Motor neuron (in vitro differentiated cells): ENCODE measurements around the gene ZNF689. TPM values are rescaled to one million over a fixed set of nuclear protein-coding genes. Genes with fewer than 3 reads are reported as not detected.
"Not testable (repeated sequence)": the region's sequence is repeated elsewhere in the genome, so short reads cannot be mapped to it uniquely, and the experiment has no call there.

ENCODE experiments used
- ATAC-seq, 8 experiments: fragments of 200-7000 bp; cut with Tn5 transposase; replicated peaks in 6 of 8; 2 replicates each; pipeline ENCODE4 v1.8.0; 2021; ENCODE audit warnings: mild to moderate bottlenecking in 8 of 8, moderate library complexity in 8 of 8
- H3K27ac ChIP-seq, 2 donors: fragments of 250-450 bp; sonication (Bioruptor Pico); 2 replicates each; pipeline ENCODE4 v1.9.0; 2021; ENCODE audit warnings: antibody characterized with exemption in 2 of 2, mild to moderate bottlenecking in 2 of 2, moderate library complexity in 1 of 2
- H3K4me1 ChIP-seq, 2 donors: fragments of 250-450 bp; sonication (Bioruptor Pico); replicated peaks in 1 of 2; 2 replicates each; pipeline ENCODE4 v1.6.1; 2021; ENCODE audit warnings: antibody characterized with exemption in 2 of 2, mild to moderate bottlenecking in 2 of 2, moderate library complexity in 1 of 2
- H3K4me3 ChIP-seq, 5 donors: fragments of 250-450 bp; sonication (Bioruptor Pico); 2 replicates each; pipeline ENCODE4 v1.9.0; 2021; ENCODE audit warnings: antibody characterized with exemption in 5 of 5, mild to moderate bottlenecking in 5 of 5, moderate library complexity in 4 of 5
- WGBS, 10 experiments: fragments of 450-650 bp; shearing (Covaris generic); methylation state at CpG; one replicate each; pipeline ENCODE4 v1.0.0; 2022; 5-methylcytosine and 5-hydroxymethylcytosine counted together
- in situ Hi-C, 9 experiments: fragments of 400-800 bp; cut with MboI; loops; one replicate each; pipeline ENCODE4 v1.15.0; 2021; ENCODE audit warnings: low sequenced_read_pairs in 9 of 9, low pct_unique_long_range_greater_than_20kb in 2 of 9; ENCODE audit not compliant: unreplicated experiment in 9 of 9
- total RNA-seq, 8 experiments: library from RNA; unstranded; fragments of 300-600 nt; gene quantifications; 2 replicates each; pipeline versions ENCODE4 v1.2.3 to v1.2.4, GENCODE V29; 2022

The ZNF689 gene
- total RNA-seq, 8 experiments from 2014 or later: 6.0 to 18.7 (median 10.1) TPM

DNA sequence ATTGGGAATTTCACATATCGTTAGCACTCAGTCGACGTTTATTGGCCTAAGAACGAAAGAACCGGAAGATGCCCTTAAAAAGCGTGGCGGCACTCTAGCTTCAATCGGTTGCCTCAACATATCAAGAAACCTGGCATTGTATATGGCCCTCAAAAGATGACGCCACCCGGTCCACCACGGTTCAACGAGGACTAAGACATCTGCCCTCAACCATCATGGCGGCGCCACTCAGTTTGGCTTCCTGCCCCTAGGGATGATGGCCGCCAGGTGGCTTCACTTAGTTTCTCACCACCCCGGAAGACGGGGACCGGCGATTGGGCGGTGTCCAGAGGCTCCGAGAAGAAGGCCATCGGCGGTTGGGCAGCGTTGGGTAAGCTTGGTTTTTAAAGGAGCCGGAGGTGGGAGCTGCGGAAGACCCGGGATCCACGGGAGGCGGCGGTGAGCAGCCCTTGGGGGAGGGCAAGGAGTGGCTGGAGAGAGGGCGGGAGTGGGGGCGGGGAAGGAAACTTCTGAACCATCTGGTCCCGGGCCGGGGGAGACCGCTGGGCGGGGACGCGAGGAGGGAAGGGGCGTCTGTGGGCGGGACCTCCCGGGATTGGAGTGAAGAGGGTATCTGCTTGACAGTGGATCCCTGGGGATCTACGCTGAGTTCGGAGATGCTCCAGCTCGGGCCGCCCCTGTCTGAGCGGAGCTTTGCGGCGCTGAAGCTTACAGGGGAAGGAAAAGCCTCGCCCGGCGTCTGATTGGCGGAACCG, 40.4 kb upstream of the ZNF689 start, which contains the start of gene PRR14:
PRR14 (plus strand) TSS at position 592 of the 755 bp plus-strand sequence. CDS start 686 bp downstream, outside the sequence.
- 0 to 36% (median 21%) methylated on average over 1 to 16 of the region's 53 CpGs; no CpG with 5 or more reads in 4 of the 10 experiments for WGBS, 10 experiments
- in situ Hi-C loops: no loop called here
- Histone ChIP-seq H3K4me1 (peaks cover 11 to 13% of the 10 kb centered on the region in 2 donors), H3K27ac (peak within 1 kb of the TSS; percentile 90 to 92), H3K4me3 (peak within 1 kb of the TSS; percentile 60 to 78 (median 69))
- ATAC-seq: peak; percentile 83 to 93 (median 92)

DNA sequence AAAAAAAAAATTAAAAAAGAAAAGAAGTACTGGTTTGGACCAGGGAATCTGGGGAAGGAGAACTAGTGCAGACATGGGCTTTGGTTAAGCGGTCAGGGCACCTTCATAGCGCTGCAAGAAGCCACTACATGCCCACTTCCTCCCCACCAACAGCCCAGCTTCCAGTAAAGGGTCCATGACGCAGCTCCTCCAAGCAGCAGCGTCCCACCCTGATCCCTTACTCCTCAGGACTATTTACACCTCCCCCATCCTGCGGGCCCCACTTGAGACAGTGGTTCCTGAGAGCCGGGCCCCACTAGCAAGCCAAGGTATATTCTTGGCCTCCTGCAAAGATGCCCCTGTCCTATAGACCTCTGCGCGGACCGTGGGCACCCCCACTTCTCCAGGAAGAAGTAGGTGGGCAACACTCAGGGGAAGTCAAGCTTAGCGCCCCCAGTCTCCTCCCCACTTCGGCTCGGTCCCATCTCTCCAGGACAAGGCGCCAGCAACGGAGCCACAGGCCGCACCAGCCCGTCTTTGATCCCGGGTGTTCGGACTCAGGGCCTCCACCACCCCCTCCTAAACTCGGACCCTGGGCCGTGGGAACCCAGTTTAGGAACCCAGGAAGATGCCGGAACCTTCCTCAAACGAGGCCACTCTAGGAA, 39.7 kb upstream of the ZNF689 start:
- peak overlapping the region; percentile 86 to 90 for H3K27ac ChIP-seq
- peaks cover 11 to 13% of the 10 kb centered on the region in 2 donors for H3K4me1 ChIP-seq
- in situ Hi-C loops: loop anchor here in 5 of 9 experiments (25.0 kb wide), 2 partner anchors 213 to 563 kb away; partner anchors contain the start of genes DCTPP1 (in 5 of the 5), SEPHS2 (in 5 of the 5), PPP4C (in 1 of the 5) and TBX6 (in 1 of the 5)
- 24 to 92% (median 78%) methylated on average over 1 to 14 of the region's 22 CpGs; no CpG with 5 or more reads in 1 of the 10 experiments for WGBS, 10 experiments
- H3K4me3 ChIP-seq: peak overlapping the region in 2 of 5 donors; percentile 2 to 60
- no peak for ATAC-seq

DNA sequence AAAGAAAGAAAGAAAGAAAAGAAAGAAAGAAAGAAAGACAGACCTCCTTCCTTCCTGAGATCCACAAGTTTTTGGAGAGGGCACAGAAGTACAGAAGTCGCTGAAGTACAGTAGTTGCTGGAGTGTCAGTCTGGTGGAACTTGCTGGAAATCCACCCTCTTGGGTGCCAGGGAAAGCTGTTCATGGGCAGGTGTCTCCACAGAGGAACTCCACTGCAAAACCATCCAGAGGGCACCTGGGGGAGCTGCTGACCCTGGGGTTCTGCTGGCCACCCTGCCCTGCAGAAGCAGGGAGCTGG, 37.0 kb upstream of the ZNF689 start:
- no peak overlapping the region for H3K27ac ChIP-seq
- in situ Hi-C loops: loop anchor here in 5 of 9 experiments (25.0 kb wide), 2 partner anchors 210 to 560 kb away; partner anchors contain the start of genes DCTPP1 (in 5 of the 5), SEPHS2 (in 5 of the 5), PPP4C (in 1 of the 5) and TBX6 (in 1 of the 5)
- no peak overlapping the region for H3K4me3 ChIP-seq
- no peak for ATAC-seq
- H3K4me1 ChIP-seq: peaks cover 7 to 8% of the 10 kb centered on the region in 2 donors
- WGBS, 10 experiments: 0 to 90% (median 58%) methylated on average over 1 of the region's 1 CpG; no CpG with 5 or more reads in 4 of the 10 experiments

DNA sequence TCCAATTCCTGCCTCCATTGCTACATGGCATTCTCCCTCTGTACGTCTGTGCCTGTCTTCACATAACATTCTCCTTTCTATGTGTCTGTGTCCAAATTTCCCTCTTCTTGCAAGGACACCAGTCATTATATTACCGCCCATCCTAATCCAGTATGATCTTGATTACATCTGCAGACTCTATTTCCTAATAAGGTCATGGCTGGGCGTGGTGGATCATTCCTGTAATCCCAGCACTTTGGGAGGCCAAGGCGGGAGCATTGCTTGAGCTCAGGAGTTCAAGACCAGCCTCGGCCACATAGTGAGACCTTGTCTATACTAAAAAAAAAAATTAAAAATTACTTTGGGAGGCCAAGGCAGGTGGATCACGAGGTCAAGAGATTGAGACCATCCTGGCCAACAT, 35.5 kb upstream of the ZNF689 start:
- H3K4me1 ChIP-seq: peaks cover 4 to 5% of the 10 kb centered on the region in 2 donors
- no peak overlapping the region for H3K27ac ChIP-seq
- H3K4me3 ChIP-seq: no peak overlapping the region
- no peak for ATAC-seq
- 17 to 80% (median 47%) methylated on average over 1 to 6 of the region's 6 CpGs; no CpG with 5 or more reads in 1 of the 10 experiments for WGBS, 10 experiments
- in situ Hi-C loops: loop anchor here in 5 of 9 experiments (25.0 kb wide), 2 partner anchors 208 to 558 kb away; partner anchors contain the start of genes DCTPP1 (in 5 of the 5), SEPHS2 (in 5 of the 5), PPP4C (in 1 of the 5) and TBX6 (in 1 of the 5)

DNA sequence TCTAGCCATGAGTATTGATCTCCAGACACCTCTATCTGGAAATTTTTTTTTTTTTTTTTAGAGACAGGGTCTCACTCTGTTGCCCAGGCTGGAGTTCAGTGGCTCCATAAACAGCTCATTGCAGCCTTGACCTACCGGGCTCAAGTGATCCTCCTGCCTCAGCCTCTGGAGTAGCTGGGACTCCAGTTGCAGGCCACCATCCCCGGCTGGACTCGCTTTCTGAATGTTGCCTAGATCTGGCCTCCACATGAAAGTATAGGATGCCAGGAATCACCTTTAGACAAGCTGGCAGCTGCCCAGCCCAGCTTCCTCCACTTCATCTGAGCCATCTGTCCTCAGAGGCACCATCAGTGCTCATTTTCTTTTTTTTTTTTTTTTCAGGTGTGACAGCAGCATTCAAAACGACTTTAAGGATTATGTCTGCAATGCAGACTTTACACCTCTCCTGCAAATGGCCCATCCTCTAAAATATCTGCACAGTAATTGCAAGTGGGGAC, 34.2 kb upstream of the ZNF689 start:
- H3K4me1 ChIP-seq: no peaks in the 10 kb centered on the region
- no peak overlapping the region for H3K4me3 ChIP-seq
- in situ Hi-C loops: loop anchor here in 5 of 9 experiments (25.0 kb wide), 2 partner anchors 207 to 557 kb away; partner anchors contain the start of genes DCTPP1 (in 5 of the 5), SEPHS2 (in 5 of the 5), PPP4C (in 1 of the 5) and TBX6 (in 1 of the 5)
- 0 to 73% (median 54%) methylated on average over 1 to 4 of the region's 4 CpGs; no CpG with 5 or more reads in 1 of the 10 experiments for WGBS, 10 experiments
- H3K27ac ChIP-seq: no peak overlapping the region
- ATAC-seq: no peak

DNA sequence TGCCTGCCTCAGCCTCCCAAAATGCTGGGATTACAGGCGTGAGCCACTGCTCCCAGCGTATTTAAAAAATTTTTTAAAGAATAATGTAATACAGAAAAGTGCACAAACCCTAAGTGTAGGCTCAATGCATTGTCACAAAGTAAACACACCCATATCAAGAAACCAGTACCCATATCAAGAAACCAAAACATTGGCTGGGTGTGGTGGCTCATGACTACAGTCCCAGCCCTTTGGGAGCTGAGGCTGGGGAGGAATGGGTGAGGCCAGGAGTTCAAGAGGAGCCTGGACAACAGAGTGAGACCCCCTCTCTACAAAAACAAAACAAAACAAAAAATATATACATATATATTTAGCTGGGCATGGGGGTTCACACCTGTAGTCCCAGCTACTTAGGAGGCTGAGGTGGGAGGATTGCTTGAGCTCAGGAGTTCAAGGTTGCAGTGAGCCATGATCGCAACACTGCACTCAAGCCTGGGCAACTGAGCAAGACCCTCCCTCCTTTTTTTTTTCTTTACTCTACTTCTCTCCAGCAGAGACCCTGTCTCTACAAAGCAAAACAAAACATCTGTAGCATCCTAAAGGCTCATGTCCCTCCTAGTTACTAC, 31.3 kb upstream of the ZNF689 start:
- peak in 2 of 8 experiments; percentile 33 to 67 for ATAC-seq
- H3K4me3 ChIP-seq: no peak overlapping the region
- H3K4me1 ChIP-seq: no peaks in the 10 kb centered on the region
- no peak overlapping the region for H3K27ac ChIP-seq
- in situ Hi-C loops: loop anchor here in 5 of 9 experiments (25.0 kb wide), 2 partner anchors 204 to 554 kb away; partner anchors contain the start of genes DCTPP1 (in 5 of the 5), SEPHS2 (in 5 of the 5), PPP4C (in 1 of the 5) and TBX6 (in 1 of the 5)
- WGBS, 10 experiments: 20 to 100% (median 61%) methylated on average over 1 to 3 of the region's 3 CpGs; no CpG with 5 or more reads in 1 of the 10 experiments

DNA sequence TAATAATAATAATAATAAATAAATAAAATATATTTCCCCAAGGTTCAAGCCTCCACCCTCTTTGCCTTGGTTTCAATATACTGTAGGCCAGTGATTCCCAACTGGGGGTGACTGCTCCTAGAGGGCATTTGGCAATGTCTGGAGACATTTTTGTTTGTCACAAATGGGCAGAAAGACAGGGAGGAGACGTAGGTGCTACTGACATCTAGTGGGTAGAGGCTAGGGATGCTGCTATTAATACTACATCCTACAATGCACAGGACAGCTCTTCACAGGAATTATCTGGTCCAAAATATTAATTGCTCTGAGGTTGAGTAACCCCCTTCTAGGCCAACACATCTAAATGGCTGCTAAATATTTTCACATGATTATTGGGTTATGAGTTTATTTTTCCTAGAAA, 27.8 kb upstream of the ZNF689 start:
- H3K4me1 ChIP-seq: peaks cover 9 to 10% of the 10 kb centered on the region in 2 donors
- H3K4me3 ChIP-seq: no peak overlapping the region
- no peak overlapping the region for H3K27ac ChIP-seq
- peak in 3 of 8 experiments; percentile 3 to 7 (median 3) for ATAC-seq
- in situ Hi-C loops: loop anchor here in 5 of 9 experiments (25.0 kb wide), 2 partner anchors 201 to 551 kb away; partner anchors contain the start of genes DCTPP1 (in 5 of the 5), SEPHS2 (in 5 of the 5), PPP4C (in 1 of the 5) and TBX6 (in 1 of the 5)
- WGBS, 10 experiments: 0 to 22% (median 0%) methylated on average over 1 of the region's 1 CpG; no CpG with 5 or more reads in 7 of the 10 experiments

DNA sequence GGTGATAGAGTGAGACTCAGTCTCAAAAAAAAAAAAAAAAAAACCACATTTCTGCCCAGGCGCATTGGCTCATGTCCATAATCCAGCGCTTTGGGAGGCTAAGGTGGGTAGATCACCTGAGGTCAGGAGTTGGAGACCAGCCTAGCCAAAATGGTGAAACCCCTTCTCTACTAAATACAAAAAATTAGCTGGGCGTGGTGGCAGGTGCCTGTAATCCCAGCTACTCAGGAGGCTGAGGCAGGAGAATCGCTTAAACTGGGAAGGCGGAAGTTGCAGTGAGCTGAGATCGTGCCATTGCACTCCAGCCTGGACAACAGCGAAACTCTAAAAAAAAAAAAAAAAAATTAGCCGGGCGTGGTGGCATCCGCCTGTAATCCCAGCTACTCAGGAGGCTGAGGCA, 26.9 kb upstream of the ZNF689 start:
- ATAC-seq, H3K27ac ChIP-seq, H3K4me3 ChIP-seq: not testable (repeated sequence)
- WGBS, 10 experiments: 70 to 100% (median 80%) methylated on average over 2 to 10 of the region's 10 CpGs
- in situ Hi-C loops: loop anchor here in 5 of 9 experiments (25.0 kb wide), 2 partner anchors 200 to 550 kb away; partner anchors contain the start of genes DCTPP1 (in 5 of the 5), SEPHS2 (in 5 of the 5), PPP4C (in 1 of the 5) and TBX6 (in 1 of the 5)
- H3K4me1 ChIP-seq: peaks cover 9 to 10% of the 10 kb centered on the region in 2 donors

DNA sequence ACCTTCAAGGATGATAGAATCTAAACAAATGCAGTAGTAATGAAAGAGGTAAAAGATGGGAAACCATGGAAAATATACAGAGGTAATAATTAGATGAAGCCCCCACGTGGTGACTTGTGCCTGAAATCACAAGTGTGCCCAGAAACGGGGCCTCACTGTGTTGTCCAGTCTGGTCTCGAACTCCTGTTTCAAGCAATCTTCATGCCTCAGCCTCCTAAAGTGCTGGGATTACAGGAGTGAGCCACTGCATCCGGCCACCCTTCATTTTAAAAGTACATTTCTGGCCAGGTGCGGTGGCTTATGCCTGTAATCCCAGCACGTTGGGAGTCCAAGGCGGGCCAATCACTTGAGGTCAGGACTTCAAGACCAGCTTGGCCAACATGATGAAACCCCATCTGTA, 26.4 kb upstream of the ZNF689 start:
- peaks cover 9 to 10% of the 10 kb centered on the region in 2 donors for H3K4me1 ChIP-seq
- in situ Hi-C loops: loop anchor here in 5 of 9 experiments (25.0 kb wide), 2 partner anchors 199 to 549 kb away; partner anchors contain the start of genes DCTPP1 (in 5 of the 5), SEPHS2 (in 5 of the 5), PPP4C (in 1 of the 5) and TBX6 (in 1 of the 5)
- no peak overlapping the region for H3K4me3 ChIP-seq
- no peak overlapping the region for H3K27ac ChIP-seq
- 90 to 100% (median 99%) methylated on average over 1 to 7 of the region's 7 CpGs; no CpG with 5 or more reads in 4 of the 10 experiments for WGBS, 10 experiments
- ATAC-seq: no peak

DNA sequence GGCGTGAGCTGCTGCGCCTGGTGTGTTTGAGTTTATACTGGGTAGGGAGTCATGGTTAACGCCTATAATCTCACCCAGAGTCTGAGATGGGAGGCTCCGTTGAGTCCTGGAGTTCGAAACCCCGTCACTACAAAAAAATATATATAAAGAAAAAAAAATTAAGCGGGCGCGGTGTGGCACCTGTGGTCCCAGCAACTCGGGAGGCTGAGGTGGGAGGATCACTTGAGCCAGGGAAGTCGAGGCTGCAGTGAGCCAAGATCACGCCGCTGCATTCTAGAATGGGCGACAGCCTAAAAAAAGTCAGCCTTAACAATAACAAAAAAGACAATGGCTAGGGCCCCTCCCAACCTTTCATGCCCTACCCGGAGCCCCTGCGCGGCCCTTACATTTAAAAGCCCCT, 23.3 kb upstream of the ZNF689 start:
- WGBS, 10 experiments: 80 to 100% (median 91%) methylated on average over 1 to 11 of the region's 17 CpGs; no CpG with 5 or more reads in 2 of the 10 experiments
- peak overlapping the region; percentile 77 to 83 for H3K27ac ChIP-seq
- in situ Hi-C loops: loop anchor here in 5 of 9 experiments (25.0 kb wide), 2 partner anchors 196 to 546 kb away; partner anchors contain the start of genes DCTPP1 (in 5 of the 5), SEPHS2 (in 5 of the 5), PPP4C (in 1 of the 5) and TBX6 (in 1 of the 5)

DNA sequence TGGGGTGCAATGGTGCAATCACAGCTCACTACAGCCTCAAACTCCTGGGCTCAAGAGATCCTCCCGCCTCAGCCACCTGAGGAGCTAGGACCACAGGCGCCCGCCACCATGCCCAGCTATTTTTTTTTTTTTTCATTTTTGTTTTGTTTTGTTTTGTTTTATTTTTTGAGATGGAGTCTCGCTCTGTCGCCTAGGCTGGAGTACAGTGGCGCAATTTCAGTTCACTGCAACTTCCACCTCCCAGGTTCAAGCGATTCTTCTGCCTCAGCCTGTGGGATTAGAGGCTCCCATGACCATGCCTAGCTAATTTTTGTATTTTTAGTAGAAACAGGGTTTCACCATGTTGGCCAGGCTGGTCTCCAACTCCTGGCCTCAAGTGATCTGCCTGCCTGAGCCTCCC, 22.3 kb upstream of the ZNF689 start:
- H3K4me3 ChIP-seq, H3K27ac ChIP-seq, ATAC-seq: not testable (repeated sequence)
- H3K4me1 ChIP-seq: peaks cover 9 to 14% of the 10 kb centered on the region in 2 donors
- in situ Hi-C loops: loop anchor here in 5 of 9 experiments (25.0 kb wide), 2 partner anchors 195 to 545 kb away; partner anchors contain the start of genes DCTPP1 (in 5 of the 5), SEPHS2 (in 5 of the 5), PPP4C (in 1 of the 5) and TBX6 (in 1 of the 5)
- 96 to 100% (median 99%) methylated on average over 1 to 7 of the region's 7 CpGs for WGBS, 10 experiments

More for the DNA sequence above, 23.3 kb upstream of the ZNF689 start:
- Histone ChIP-seq H3K4me3 (peak overlapping the region; percentile 55 to 84 (median 78)), H3K4me1 (peaks cover 9 to 12% of the 10 kb centered on the region in 2 donors)
- ATAC-seq: no peak
